ENCODE measurements around the gene SHB.
A peak's percentile ranks its signal among the peaks of the same experiment; 100 is the strongest.

SHB gene

DNA sequence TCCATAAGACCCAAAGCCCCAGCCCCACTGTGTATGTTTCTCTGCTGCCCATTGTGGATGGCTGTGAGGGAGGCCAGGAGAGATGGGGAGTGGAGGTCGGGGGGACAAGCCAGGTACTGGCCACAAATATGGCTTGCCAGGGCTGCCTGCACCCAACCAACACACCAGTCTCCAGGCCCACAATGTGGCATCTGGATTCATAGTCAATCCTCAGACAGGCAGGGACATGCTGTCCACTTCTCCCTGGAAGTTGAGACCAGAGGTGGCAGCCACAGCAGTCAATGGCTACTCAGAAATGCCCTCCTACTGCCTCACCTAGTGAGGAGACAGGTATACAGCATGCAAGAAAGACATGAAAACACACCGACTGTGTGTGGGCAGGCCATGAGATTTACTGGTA, 103.9 kb downstream of the SHB start:
- in situ Hi-C loops (cut with HindIII; ENCODE audit: low pct_ligation_motif_present, low sequenced_read_pairs), result no loop called here
- no peak for DNase-seq
- H3K4me3 ChIP-seq (ENCODE audit: low read depth, low read length), result no peak overlapping the region

DNA sequence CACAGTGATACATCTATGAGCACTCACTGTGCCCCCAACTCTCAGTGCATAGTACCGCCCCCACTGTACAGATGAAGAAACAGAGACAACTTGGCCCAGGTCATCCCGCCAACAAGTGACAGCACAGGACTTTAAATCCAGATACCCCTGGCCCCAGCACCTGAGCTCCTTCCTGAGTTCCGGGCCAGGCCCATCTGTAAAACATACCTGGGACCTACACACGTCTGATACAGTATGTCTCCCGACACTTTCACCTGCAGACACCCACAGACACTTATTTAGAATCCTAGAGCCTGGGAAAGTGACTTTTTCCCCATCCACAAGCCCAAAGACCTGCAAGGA, 104.3 kb downstream of the SHB start:
- no peak for DNase-seq
- TF ChIP-seq, protein P1, sequence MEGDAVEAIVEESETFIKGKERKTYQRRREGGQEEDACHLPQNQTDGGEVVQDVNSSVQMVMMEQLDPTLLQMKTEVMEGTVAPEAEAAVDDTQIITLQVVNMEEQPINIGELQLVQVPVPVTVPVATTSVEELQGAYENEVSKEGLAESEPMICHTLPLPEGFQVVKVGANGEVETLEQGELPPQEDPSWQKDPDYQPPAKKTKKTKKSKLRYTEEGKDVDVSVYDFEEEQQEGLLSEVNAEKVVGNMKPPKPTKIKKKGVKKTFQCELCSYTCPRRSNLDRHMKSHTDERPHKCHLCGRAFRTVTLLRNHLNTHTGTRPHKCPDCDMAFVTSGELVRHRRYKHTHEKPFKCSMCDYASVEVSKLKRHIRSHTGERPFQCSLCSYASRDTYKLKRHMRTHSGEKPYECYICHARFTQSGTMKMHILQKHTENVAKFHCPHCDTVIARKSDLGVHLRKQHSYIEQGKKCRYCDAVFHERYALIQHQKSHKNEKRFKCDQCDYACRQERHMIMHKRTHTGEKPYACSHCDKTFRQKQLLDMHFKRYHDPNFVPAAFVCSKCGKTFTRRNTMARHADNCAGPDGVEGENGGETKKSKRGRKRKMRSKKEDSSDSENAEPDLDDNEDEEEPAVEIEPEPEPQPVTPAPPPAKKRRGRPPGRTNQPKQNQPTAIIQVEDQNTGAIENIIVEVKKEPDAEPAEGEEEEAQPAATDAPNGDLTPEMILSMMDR (IDR thresholded peaks at IDR 0.05; ENCODE audit: low read depth, low read length, missing control alignments), result no peak
- in situ Hi-C loops (cut with HindIII; ENCODE audit: low pct_ligation_motif_present, low sequenced_read_pairs), result no loop called here
- no peak overlapping the region for H3K4me3 ChIP-seq (ENCODE audit: low read depth, low read length)
- no peaks in the 10 kb centered on the region for H3K36me3 ChIP-seq (replicated peaks)
- H3K27ac ChIP-seq, result peak overlapping the region; percentile 91
- no peaks in the 10 kb centered on the region for H3K27me3 ChIP-seq (replicated peaks)

More for the DNA sequence above, 103.9 kb downstream of the SHB start:
- no peaks in the 10 kb centered on the region for H3K36me3 ChIP-seq (replicated peaks)
- peak overlapping the region; percentile 91 for H3K27ac ChIP-seq
- TF ChIP-seq, protein P1 (IDR thresholded peaks at IDR 0.05; ENCODE audit: low read depth, low read length, missing control alignments), result no peak
- H3K27me3 ChIP-seq (replicated peaks), result no peaks in the 10 kb centered on the region

DNA sequence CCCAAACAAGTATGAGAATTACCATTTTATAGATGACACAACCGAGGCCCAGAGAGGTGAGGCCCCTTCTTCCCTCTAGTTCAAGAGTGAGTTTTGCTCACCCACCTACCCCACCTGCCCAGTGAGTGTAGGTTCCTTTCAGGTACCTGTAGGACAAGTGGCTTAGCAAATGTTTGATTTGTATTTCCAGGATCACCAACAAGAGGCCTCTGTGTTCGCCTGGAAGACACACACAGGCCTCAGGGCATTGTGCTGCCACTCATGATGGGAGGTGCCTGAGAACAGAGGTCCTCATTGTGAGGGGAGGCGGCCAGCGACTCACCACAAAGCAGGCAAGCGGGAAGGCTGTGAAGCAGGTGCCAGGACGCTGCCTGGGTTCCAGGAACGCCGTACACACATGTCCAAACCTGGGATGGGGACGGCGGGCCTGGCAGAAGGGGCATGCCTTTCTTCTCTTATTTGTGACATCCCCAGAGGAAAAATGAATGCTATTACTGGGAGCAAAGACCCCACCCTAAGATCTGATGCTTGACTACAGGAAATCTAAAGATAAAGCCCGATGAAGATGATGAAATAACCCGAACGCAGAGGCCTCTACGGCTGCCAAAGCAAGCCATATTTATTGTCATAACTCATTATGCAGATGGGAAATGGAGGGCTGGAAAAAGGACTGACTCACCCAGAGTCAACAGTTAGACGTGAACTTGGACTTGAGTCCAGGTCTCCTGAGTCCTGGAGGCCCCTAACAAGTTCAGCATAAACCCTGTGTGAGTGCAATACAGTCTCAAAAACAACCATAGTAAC, 104.9 kb downstream of the SHB start:
- TF ChIP-seq, protein P1 (IDR thresholded peaks at IDR 0.05; ENCODE audit: low read depth, low read length, missing control alignments), result no peak

DNA sequence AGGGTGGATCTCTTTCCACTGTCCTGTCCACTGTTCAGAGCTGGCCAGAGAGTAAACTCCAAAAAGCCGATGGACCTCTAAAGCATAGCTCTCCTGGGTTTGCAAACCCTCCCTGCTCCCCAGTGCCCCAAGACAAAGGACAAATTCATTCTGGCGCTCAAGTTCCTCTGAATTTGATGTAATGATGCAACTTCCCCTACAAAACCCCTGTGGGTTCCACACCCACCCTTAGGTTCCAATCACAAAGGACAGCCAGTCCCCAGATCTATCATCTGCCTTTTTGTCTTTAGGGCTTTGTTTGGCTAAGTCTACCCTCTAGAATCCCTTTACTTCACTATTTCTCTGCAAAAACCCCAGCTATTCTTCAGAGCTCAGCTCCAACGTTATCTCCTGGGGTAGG, 107.7 kb downstream of the SHB start:
- in situ Hi-C loops (cut with HindIII; ENCODE audit: low pct_ligation_motif_present, low sequenced_read_pairs), result no loop called here
- Histone ChIP-seq H3K4me3 (ENCODE audit: low read depth, low read length) (no peak overlapping the region), H3K27me3 (replicated peaks) (no peaks in the 10 kb centered on the region), H3K36me3 (replicated peaks) (no peaks in the 10 kb centered on the region), H3K27ac (no peak overlapping the region)
- no peak for DNase-seq
- TF ChIP-seq, protein P1 (IDR thresholded peaks at IDR 0.05; ENCODE audit: low read depth, low read length, missing control alignments), result no peak

More for the DNA sequence above, 104.9 kb downstream of the SHB start:
- Histone ChIP-seq H3K36me3 (replicated peaks) (no peaks in the 10 kb centered on the region), H3K27me3 (replicated peaks) (no peaks in the 10 kb centered on the region), H3K4me3 (ENCODE audit: low read depth, low read length) (no peak overlapping the region), H3K27ac (peak overlapping the region; percentile 91)
- DNase-seq, result peak; percentile 97
- in situ Hi-C loops (cut with HindIII; ENCODE audit: low pct_ligation_motif_present, low sequenced_read_pairs), result no loop called here

DNA sequence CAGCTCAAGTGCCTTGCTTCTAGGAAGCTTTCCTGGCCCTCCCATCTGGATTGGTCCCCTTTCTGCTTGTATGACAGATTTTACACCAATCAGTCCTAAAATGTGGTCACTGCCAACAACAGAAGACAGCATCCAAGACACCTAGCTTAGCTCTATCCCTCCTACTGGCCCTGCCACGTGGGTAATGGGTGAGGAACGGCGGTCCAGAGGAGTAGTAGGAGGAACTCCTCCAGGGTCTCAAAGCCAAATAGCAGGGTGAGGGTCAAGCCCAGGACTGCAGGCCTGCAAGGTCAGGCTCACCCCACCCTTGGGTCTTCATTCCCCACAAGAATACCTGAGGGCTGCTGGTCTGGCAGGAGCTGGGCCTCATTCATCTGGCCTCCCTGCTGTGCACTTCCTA, 108.4 kb downstream of the SHB start:
- no peak for DNase-seq
- TF ChIP-seq, protein P1 (IDR thresholded peaks at IDR 0.05; ENCODE audit: low read depth, low read length, missing control alignments), result no peak
- in situ Hi-C loops (cut with HindIII; ENCODE audit: low pct_ligation_motif_present, low sequenced_read_pairs), result no loop called here
- Histone ChIP-seq H3K27ac (no peak overlapping the region), H3K4me3 (ENCODE audit: low read depth, low read length) (no peak overlapping the region), H3K36me3 (replicated peaks) (no peaks in the 10 kb centered on the region), H3K27me3 (replicated peaks) (no peaks in the 10 kb centered on the region)

DNA sequence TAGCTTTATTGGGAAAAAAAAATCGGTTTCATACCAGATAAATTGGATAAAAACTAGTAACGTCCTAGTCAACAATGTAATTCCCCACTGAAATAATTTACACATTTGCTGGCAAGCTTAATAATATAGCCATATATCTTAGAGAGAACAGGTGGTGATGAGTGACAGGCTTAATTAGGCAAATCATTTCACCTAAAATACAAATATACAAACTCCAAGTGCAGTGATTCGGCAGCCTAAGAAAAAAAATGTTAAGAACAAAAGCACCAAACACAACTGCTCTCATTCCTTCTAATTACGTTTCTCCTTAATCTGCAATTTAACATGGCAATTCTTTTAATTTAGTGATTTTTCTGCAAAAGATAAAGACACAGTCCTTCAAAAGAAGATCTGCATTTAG, 109.1 kb downstream of the SHB start:
- TF ChIP-seq, protein P1 (IDR thresholded peaks at IDR 0.05; ENCODE audit: low read depth, low read length, missing control alignments), result no peak
- H3K27me3 ChIP-seq (replicated peaks), result no peaks in the 10 kb centered on the region
- H3K4me3 ChIP-seq (ENCODE audit: low read depth, low read length), result no peak overlapping the region
- no peak for DNase-seq
- peaks cover 4% of the 10 kb centered on the region for H3K36me3 ChIP-seq (replicated peaks)
- H3K27ac ChIP-seq, result no peak overlapping the region
- in situ Hi-C loops (cut with HindIII; ENCODE audit: low pct_ligation_motif_present, low sequenced_read_pairs), result no loop called here
